RPMI7951 (cell line): ENCODE data around the gene MZT1. TPM values are rescaled to one million over a fixed set of nuclear protein-coding genes. Genes with fewer than 3 reads are reported as not detected.
"Not testable (repeated sequence)": the region's sequence is repeated elsewhere in the genome, so short reads cannot be mapped to it uniquely, and the experiment has no call there.

Experiments used
- DNase-seq: peaks from one replicate; pipeline ENCODE4 v3.0.0-alpha.2; 2012; ENCODE audit warnings: low read depth
- total RNA-seq: library from RNA; depleted of rRNA; stranded (reverse); fragments of >200 nt; shearing (Covaris generic); gene quantifications from 2 replicates; pipeline ENCODE4 v1.2.3, GENCODE V29; 2014; rRNA removed

Gene MZT1, protein sequence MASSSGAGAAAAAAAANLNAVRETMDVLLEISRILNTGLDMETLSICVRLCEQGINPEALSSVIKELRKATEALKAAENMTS
- 70.0 and 77.7 TPM in 2 replicates for total RNA-seq

DNA sequence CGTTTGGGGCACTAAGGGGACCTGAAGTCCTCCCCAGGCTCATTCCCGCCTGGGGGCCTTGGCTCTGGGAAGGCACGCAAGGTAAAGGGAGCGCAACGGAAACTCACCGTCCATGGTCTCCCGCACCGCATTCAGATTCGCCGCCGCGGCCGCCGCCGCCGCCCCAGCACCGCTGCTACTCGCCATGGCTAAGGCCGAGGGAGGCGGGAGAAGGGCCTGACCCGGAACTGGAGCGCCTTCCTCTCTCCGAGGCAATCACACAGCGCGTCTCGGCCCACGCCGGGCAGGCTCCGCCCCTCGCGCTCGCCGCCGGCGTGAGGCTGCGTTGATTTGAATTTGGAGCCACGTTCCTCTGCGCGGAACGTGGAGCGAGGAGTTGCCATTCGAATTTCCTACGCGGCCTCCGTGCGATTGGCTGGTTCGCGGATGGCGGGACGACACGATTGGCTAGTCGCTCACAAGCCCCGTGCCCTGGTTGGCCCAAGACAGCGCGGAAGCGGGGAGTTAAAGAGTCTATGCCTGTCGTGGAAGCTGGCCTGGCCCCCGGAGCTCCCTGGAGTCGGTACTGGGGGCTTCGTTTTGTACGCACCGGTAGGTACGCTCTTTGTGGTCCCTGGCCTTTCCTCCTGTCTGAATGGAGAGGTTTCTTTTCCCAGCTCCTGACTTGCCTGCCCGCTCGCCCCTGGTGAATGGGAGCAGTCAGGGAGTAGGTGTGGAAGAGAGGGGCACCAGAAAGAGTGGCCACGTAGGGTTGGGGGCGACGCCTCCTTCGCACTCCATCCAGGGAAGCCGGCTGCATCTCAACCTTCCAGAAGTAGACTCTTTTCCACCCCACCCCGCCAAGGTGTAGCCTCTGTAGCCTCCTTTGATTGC is at the start of gene MZT1, which contains the start of gene BORA:
Gene MZT1, minus strand, starts transcription at position 213 of the 873 bp plus-strand sequence. Its CDS starts 27 bp downstream, at position 186.
Gene BORA, plus strand, starts transcription at position 507 of the 873 bp plus-strand sequence. CDS start 1,018 bp downstream, outside the sequence.
- peak; percentile 96 for DNase-seq

- DNase-seq: no peak
These were observed 46.6 kb upstream of the MZT1 start for GRCh38 chr13:72774019-72774418.

GRCh38 chr13:72763411-72763810 is 36.0 kb upstream of the MZT1 start:
- DNase-seq: no peak

- no peak for DNase-seq
These were observed 32.8 kb upstream of the MZT1 start for GRCh38 chr13:72760189-72760588.

DNA sequence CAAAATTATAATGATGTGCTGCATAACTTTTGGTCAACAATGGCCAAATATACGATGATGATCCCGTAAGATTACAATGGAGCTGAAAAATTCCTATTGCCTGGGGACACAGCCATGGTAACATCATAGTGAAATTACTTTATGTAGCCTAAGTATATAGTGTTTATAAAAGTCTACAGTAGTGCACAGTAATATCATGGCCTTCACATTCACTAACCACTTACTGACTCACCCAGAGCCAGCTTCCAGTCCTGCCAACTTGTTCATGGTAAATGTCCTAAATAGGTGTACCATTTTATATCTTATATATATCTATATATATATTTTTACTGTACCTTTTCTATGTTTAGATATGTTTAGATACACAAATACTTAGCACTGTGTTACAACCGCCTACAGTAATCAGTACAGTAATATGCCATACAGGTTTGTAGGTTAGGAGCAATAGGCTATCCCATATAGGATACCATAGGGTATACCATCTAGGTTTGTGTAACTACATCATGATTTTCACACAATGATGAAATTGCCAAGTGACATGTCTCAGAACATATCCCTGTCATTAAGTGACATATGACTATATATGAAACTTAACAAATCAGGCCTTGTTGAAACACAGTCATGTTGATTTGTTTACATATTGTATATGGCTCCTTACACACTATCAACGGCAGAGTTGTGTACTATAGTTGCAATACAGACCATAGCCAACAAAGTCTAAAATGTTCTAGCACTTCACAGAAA is 30.5 kb upstream of the MZT1 start:
- DNase-seq: no peak

DNA sequence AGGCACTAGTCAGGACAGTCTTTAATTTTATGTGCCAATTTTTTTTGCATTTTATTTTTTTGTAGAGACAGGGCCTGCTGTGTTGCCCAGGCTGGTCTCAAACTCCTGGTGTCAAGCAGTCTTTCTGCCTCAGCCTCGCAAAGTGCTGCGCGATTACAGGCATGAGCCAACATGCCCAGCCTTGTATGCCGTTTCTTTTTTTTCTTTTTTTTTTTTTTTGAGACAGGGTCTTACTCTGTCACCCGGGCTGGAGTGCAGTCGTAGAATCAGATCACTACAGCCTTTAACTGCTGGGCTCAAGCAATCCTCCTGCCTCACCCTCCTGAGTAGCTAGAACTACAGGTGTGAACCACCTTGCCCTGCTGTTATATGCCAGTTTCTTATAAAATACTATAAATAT is 26.7 kb upstream of the MZT1 start:
- no peak for DNase-seq

DNA sequence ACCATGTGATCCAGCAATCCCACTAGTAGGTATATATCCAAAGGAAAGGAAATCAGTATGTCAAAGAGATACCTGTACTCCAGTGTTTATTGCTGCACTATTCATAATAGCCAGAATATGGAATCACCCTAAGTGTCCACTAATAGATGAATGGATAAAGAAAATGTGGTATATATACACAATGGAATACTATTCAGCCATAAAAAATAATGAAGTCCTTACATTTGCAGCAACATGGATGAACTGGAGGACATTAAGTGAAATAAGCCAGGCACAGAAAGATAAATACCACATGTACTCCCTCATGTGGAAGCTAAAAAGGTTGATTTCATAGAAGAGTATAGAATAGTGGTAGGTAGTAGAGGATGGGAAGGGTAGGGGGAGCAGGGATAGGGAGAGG is 23.8 kb upstream of the MZT1 start:
- no peak for DNase-seq

DNA sequence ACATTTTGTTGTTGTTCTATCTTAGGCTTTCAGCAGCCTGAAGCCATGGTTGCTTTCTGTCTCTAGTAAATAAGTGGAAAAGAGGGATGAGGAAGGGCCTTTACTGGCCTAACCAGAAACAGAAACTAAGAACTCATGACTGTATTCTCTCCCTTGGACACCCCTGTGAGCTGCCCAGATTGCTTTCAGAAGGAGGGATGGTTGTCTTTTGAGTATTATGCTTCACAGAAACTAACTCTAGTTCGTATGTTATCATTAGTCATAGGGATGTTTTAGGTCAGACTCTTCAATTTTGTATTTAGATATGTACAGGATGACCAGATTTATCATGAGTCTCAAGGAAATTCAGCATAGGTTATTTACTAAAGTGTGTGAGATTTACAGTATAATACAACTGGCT is 17.8 kb upstream of the MZT1 start:
- DNase-seq: no peak

DNA sequence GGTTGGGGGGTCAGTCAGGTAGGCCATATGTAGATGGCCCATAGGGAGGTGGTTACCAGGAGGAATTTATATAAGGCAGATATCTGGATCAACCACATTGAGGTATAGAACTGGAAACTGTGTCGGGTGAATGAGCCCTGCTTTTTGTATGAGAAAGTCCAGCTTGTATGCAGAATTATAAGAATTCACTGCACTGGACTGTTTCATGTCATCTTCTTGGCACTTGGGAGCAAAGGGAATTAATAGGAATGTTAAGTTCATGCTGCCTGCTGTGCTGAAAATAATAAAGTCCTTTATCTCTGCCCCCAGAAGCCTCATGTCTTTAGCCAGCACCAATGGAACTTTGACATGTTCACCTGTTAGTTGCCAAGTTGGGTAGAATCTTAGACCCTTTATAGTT is 12.6 kb upstream of the MZT1 start:
- DNase-seq: no peak

- DNase-seq: no peak
These were observed 9.6 kb upstream of the MZT1 start for GRCh38 chr13:72737033-72737432.

- no peak for DNase-seq
These were observed 819 bp upstream of the MZT1 start for GRCh38 chr13:72728290-72728605.

GRCh38 chr13:72726726-72727416 is 558 bp downstream of the MZT1 start:
- peak; percentile 36 for DNase-seq

DNA sequence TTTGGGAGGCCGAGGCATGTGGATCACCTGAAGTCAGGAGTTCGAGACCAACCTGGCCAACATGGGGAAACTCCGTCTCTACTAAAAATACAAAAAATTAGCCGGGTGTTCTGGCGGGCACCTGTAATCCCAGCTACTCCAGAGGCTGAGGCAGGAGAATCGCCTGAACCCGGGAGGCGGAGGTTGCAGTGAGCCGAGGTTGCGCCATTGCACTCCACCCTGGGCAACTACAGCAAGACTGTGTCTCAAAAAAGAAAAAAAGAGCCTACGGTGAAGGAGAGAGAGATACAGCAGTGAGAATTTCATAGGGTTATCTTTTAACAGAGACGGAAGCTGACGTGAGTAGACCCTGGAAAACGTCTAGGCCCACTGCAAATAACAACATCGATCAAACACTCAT is 1.2 kb downstream of the MZT1 start:
- DNase-seq: not testable (repeated sequence)

GRCh38 chr13:72716776-72717175 is 10.7 kb downstream of the MZT1 start:
- no peak for DNase-seq

DNA sequence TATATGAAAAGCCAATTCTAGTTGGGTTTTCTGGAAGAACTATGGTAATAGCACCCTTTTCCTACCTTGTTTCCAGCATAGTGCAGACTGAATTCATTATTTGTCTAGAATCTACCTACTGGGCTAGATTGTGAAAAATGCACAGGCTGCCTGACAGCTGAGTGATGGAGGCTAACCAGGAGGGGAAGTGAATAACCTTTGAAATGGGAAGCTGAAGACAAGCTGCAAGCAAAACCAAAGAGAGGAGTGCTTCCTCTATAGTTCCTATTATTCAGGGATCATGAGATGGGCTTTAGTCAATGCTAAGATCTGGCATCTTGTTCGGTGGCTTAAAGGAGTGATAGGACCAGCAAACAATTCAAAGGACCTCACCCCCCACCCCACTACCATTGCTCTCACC is 26.9 kb downstream of the MZT1 start:
- DNase-seq: no peak

GRCh38 chr13:72698164-72698563 is 29.3 kb downstream of the MZT1 start:
- DNase-seq: no peak

- peak; percentile 3 for DNase-seq
These were observed 30.9 kb downstream of the MZT1 start for GRCh38 chr13:72696579-72696978.

GRCh38 chr13:72694314-72694713 is 33.1 kb downstream of the MZT1 start:
- no peak for DNase-seq

- no peak for DNase-seq
These were observed 33.6 kb downstream of the MZT1 start for GRCh38 chr13:72693832-72694231.

GRCh38 chr13:72692884-72693514 is 34.4 kb downstream of the MZT1 start:
- no peak for DNase-seq

DNA sequence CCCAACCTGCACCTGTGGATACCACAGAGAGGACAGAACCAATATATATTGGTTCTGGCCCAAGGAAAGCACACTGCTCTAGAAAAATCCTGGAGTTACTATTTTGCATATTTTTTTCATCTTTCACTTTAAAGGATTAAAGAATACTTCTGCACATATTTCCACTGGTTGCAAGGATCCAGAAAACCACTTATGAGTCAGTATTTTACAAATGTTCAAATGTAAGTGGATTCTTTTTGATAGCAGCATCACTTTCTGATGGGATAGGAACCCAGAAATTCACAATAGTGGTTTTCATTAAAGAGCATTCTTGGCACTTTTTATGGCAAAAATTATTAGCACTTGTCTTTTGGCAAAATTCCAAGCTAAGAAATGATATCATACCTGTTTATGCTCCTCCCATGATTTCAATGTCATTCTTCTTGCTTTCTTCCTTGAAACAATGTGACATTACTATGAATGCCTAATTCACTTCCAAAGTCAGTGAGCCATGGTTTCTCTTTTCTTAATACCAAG is 38.2 kb downstream of the MZT1 start:
- DNase-seq: no peak
